Esophagus muscularis mucosa (tissue), 4 donors: ENCODE data around the gene SLX4IP. TPM values are rescaled to one million over a fixed set of nuclear protein-coding genes. Genes with fewer than 3 reads are reported as not detected.

Experiments used
- DNase-seq: peaks from one replicate; pipeline ENCODE4 v3.0.0-alpha.2; 2017; ENCODE audit errors: extremely low spot score
- H3K27ac ChIP-seq, 4 donors: fragments of 200-600 bp; sonication (generic); replicated peaks in 1 of 4; 1 replicate in 3 of 4; 2 replicates in 1 of 4; pipeline ENCODE4 v1.5.1; 2016 to 2019; ENCODE audit warnings: mild to moderate bottlenecking in 1 of 4
- H3K27me3 ChIP-seq, 4 donors: fragments of 200-600 bp; sonication (generic); one replicate each; pipeline versions ENCODE4 v1.5.1 to v1.6.0; 2016 to 2019
- H3K36me3 ChIP-seq, 4 donors: fragments of 200-600 bp; sonication (generic); one replicate each; pipeline ENCODE4 v1.5.1; 2016 to 2019
- H3K4me1 ChIP-seq, 4 donors: fragments of 200-600 bp; sonication (generic); one replicate each; pipeline ENCODE4 v1.5.1; 2016 to 2019
- H3K4me3 ChIP-seq, 4 donors: fragments of 200-600 bp; sonication (generic); 1 replicate in 2 of 4; 2 replicates in 2 of 4; pipeline ENCODE4 v1.5.1; 2016 to 2019; ENCODE audit warnings: mild to moderate bottlenecking in 4 of 4, moderate library complexity in 1 of 4
- H3K9me3 ChIP-seq, 4 donors: fragments of 200-600 bp; sonication (generic); 1 replicate in 3 of 4; 2 replicates in 1 of 4; pipeline ENCODE4 v1.5.1; 2016 to 2019
- CTCF ChIP-seq, 3 experiments: fragments of 200-600 bp in 2 of 3; fragments of 450-650 bp in 1 of 3; sonication (generic) in 2 of 3; IDR thresholded peaks; one replicate each; pipeline ENCODE4 v1.5.1; 2017 to 2019; ENCODE audit warnings: antibody characterized with exemption in 3 of 3, mild to moderate bottlenecking in 2 of 3, moderate library complexity in 1 of 3
- EP300 ChIP-seq: sonication (generic); formaldehyde crosslinking; IDR thresholded peaks from one replicate; pipeline ENCODE4 v1.6.1; 2017; ENCODE audit warnings: antibody characterized with exemption
- POLR2A ChIP-seq: fragments of 450-650 bp; IDR thresholded peaks from one replicate; pipeline ENCODE4 v1.6.1; 2017; ENCODE audit warnings: antibody characterized with exemption, moderate library complexity, mild to moderate bottlenecking, low read depth
- POLR2AphosphoS5 ChIP-seq, 2 donors: sonication (generic); formaldehyde crosslinking; IDR thresholded peaks; one replicate each; pipeline ENCODE4 v1.6.1; 2017; ENCODE audit warnings: antibody characterized with exemption in 2 of 2
- WGBS: methylation state at CpG from one replicate; pipeline ENCODE4 v1.1.5; 2018; 5-methylcytosine and 5-hydroxymethylcytosine counted together
- intact Hi-C: fragments of 100-400 bp; cut with DNase I; formaldehyde crosslinking; loops from one replicate; pipeline ENCODE4 v1.15.1; 2023
- total RNA-seq, 4 donors: library from RNA; depleted of rRNA; stranded (reverse); fragments of >200 nt; gene quantifications; one replicate each; pipeline versions ENCODE4 v1.1.0 to v1.2.1, GENCODE V29; 2016

Gene SLX4IP
- total RNA-seq, 4 donors from 2014 or later: 1.2 to 2.1 (median 1.5) TPM

GRCh38 chr20:10573273-10573950, 138.3 kb downstream of the SLX4IP start:
- Histone ChIP-seq H3K9me3 (no peaks in the 10 kb centered on the region), H3K36me3 (no peaks in the 10 kb centered on the region), H3K4me3 (no peak overlapping the region), H3K27ac (no peak overlapping the region), H3K27me3 (no peaks in the 10 kb centered on the region), H3K4me1 (no peaks in the 10 kb centered on the region)
- DNase-seq: no peak
- intact Hi-C loops: no loop called here
- WGBS: 87% methylated on average over 2 of the region's 2 CpGs
- no peak for TF ChIP-seq EP300

- Histone ChIP-seq H3K27me3 (no peaks in the 10 kb centered on the region), H3K9me3 (no peaks in the 10 kb centered on the region), H3K4me1 (no peaks in the 10 kb centered on the region), H3K36me3 (no peaks in the 10 kb centered on the region), H3K27ac (no peak overlapping the region), H3K4me3 (no peak overlapping the region)
- WGBS: 90% methylated on average over 1 of the region's 1 CpG
- no peak for DNase-seq
- intact Hi-C loops: no loop called here
- TF ChIP-seq POLR2A: no peak
- TF ChIP-seq POLR2AphosphoS5 (IDR thresholded peaks at IDR 0.05): no peak
- TF ChIP-seq EP300: no peak
These were observed 138.8 kb downstream of the SLX4IP start for GRCh38 chr20:10573951-10574339.

GRCh38 chr20:10576411-10577090, 141.4 kb downstream of the SLX4IP start:
- no peaks in the 10 kb centered on the region for H3K4me1 ChIP-seq
- no peak for DNase-seq
- WGBS: 82% methylated on average over 3 of the region's 3 CpGs
- H3K36me3 ChIP-seq: no peaks in the 10 kb centered on the region
- intact Hi-C loops: no loop called here
- H3K4me3 ChIP-seq: no peak overlapping the region
- no peak overlapping the region for H3K27ac ChIP-seq
- no peaks in the 10 kb centered on the region for H3K9me3 ChIP-seq
- TF ChIP-seq POLR2AphosphoS5 (IDR thresholded peaks at IDR 0.05): no peak
- TF ChIP-seq POLR2A: no peak
- TF ChIP-seq CTCF (IDR thresholded peaks at IDR 0.05): no peak
- no peak for TF ChIP-seq EP300
- no peaks in the 10 kb centered on the region for H3K27me3 ChIP-seq

GRCh38 chr20:10577648-10578047, 142.5 kb downstream of the SLX4IP start:
- Histone ChIP-seq H3K4me3 (no peak overlapping the region), H3K9me3 (no peaks in the 10 kb centered on the region), H3K27me3 (no peaks in the 10 kb centered on the region), H3K27ac (no peak overlapping the region), H3K36me3 (no peaks in the 10 kb centered on the region), H3K4me1 (no peaks in the 10 kb centered on the region)
- TF ChIP-seq POLR2A: no peak
- TF ChIP-seq POLR2AphosphoS5 (IDR thresholded peaks at IDR 0.05): no peak
- TF ChIP-seq EP300: no peak
- TF ChIP-seq CTCF (IDR thresholded peaks at IDR 0.05): no peak
- no peak for DNase-seq
- intact Hi-C loops: no loop called here
- WGBS: 90% methylated on average over 3 of the region's 3 CpGs

GRCh38 chr20:10578607-10579006, 143.5 kb downstream of the SLX4IP start:
- no peaks in the 10 kb centered on the region for H3K27me3 ChIP-seq
- TF ChIP-seq POLR2AphosphoS5 (IDR thresholded peaks at IDR 0.05) (no peak), POLR2A (no peak), EP300 (no peak), CTCF (IDR thresholded peaks at IDR 0.05) (no peak)
- WGBS: 63% methylated on average over 2 of the region's 2 CpGs
- intact Hi-C loops: no loop called here
- no peaks in the 10 kb centered on the region for H3K36me3 ChIP-seq
- no peaks in the 10 kb centered on the region for H3K9me3 ChIP-seq
- DNase-seq: no peak
- H3K27ac ChIP-seq: no peak overlapping the region
- H3K4me3 ChIP-seq: no peak overlapping the region
- no peaks in the 10 kb centered on the region for H3K4me1 ChIP-seq
